ENCODE measurements around the gene ROPN1.
"Not testable (repeated sequence)": the region's sequence is repeated elsewhere in the genome, so short reads cannot be mapped to it uniquely, and the experiment has no call there.

Gene ROPN1

GRCh38 chr3:123991730-123992588 is at the start of gene ROPN1:
ROPN1 (minus strand) TSS chr3:123992124; CDS start chr3:123980481, 11,643 bp downstream.
- H3K27ac ChIP-seq (ENCODE audit: low read length); H3K4me3 ChIP-seq (ENCODE audit: low read length in 2 of 2); H3K9ac ChIP-seq (ENCODE audit: low read length in 2 of 2); H3K4me1 ChIP-seq (ENCODE audit: control insufficient read depth, insufficient read depth, low read length); H3K36me3 ChIP-seq (ENCODE audit: control insufficient read depth in 2 of 2, insufficient read depth in 2 of 2, low read length in 2 of 2); H3K9me3 ChIP-seq (ENCODE audit: control insufficient read depth in 2 of 2, low read length in 2 of 2); H3K27me3 ChIP-seq (ENCODE audit: control insufficient read depth in 1 of 2, insufficient read depth in 2 of 2, low read length in 2 of 2): not testable (repeated sequence)

DNA sequence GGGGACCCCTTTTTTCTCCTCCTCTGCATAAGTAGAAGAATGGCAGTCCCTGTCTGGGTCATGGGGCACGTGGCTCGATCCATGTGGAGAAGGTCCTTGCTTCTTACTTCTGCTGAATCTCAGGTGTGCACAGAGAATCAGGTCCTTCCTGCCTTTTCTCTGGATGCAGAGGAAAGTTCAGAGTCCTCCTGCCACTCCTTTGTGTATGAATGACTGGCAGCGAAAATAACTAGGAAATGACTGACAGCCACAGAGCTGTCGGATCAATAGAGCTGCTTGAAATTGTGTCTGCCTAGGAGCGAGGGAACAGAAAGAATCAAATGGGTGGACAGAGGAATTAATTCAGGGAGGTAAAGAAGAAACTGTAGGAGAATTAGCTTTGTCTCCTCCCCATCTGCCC is 49.6 kb upstream of the ROPN1 start:
- Histone ChIP-seq H3K36me3 (ENCODE audit: control insufficient read depth in 2 of 2, insufficient read depth in 2 of 2, low read length in 2 of 2) (peaks cover 0 to 2% of the 10 kb centered on the region in 2 donors), H3K4me1 (ENCODE audit: control insufficient read depth, insufficient read depth, low read length) (no peaks in the 10 kb centered on the region), H3K27me3 (ENCODE audit: control insufficient read depth in 1 of 2, insufficient read depth in 2 of 2, low read length in 2 of 2) (no peaks in the 10 kb centered on the region), H3K27ac (ENCODE audit: low read length) (no peak overlapping the region), H3K4me3 (ENCODE audit: low read length in 2 of 2) (no peak overlapping the region), H3K9ac (ENCODE audit: low read length in 2 of 2) (no peak overlapping the region), H3K9me3 (ENCODE audit: control insufficient read depth in 2 of 2, low read length in 2 of 2) (no peaks in the 10 kb centered on the region)

DNA sequence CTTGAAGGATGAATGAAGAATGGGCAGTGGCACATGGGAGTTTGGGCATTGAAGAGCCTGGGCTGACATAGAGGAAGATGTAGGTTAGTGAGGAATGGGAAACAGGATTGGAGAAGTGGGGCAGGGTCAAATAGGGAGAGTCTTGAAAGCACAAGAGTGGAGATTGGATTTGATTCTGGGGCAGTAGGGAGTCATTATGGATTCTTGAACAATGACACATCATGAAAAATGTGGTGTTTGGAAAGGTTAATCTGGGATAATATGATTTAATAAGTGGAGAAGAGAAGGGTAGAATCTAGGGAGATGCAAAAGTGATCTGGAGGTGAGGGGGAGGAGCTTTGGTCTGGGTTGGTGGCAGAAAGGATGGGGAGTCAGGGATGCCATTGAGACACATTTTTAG is 45.4 kb upstream of the ROPN1 start:
- no peak overlapping the region for H3K27ac ChIP-seq (ENCODE audit: low read length)
- no peaks in the 10 kb centered on the region for H3K27me3 ChIP-seq (ENCODE audit: control insufficient read depth in 1 of 2, insufficient read depth in 2 of 2, low read length in 2 of 2)
- no peak overlapping the region for H3K9ac ChIP-seq (ENCODE audit: low read length in 2 of 2)
- no peak overlapping the region for H3K4me3 ChIP-seq (ENCODE audit: low read length in 2 of 2)
- H3K4me1 ChIP-seq (ENCODE audit: control insufficient read depth, insufficient read depth, low read length), result peaks cover 13% of the 10 kb centered on the region
- H3K36me3 ChIP-seq (ENCODE audit: control insufficient read depth in 2 of 2, insufficient read depth in 2 of 2, low read length in 2 of 2), result peaks cover 0 to 2% of the 10 kb centered on the region in 2 donors
- H3K9me3 ChIP-seq (ENCODE audit: control insufficient read depth in 2 of 2, low read length in 2 of 2), result no peaks in the 10 kb centered on the region

DNA sequence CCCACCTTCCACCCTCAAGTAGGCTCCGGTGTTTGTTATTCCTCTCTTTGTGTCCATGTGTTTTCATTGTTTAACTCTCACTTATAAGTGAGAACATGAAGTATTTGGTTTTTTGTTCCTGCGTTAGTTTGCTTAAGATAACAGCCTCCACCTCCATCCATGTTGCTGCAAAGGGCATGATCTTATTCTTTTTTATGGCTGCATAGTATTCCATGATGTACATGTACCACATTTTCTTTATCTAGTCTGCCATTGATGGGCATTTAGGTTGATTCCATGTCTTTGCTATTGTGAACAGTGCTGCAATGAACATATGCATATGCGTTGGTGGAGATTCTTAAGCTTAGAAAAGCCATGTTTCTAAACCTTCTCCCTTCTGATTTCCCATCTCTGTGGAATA is 44.3 kb upstream of the ROPN1 start:
- H3K36me3 ChIP-seq (ENCODE audit: control insufficient read depth in 2 of 2, insufficient read depth in 2 of 2, low read length in 2 of 2); H3K27ac ChIP-seq (ENCODE audit: low read length); H3K9ac ChIP-seq (ENCODE audit: low read length in 2 of 2); H3K27me3 ChIP-seq (ENCODE audit: control insufficient read depth in 1 of 2, insufficient read depth in 2 of 2, low read length in 2 of 2); H3K9me3 ChIP-seq (ENCODE audit: control insufficient read depth in 2 of 2, low read length in 2 of 2); H3K4me3 ChIP-seq (ENCODE audit: low read length in 2 of 2): not testable (repeated sequence)
- H3K4me1 ChIP-seq (ENCODE audit: control insufficient read depth, insufficient read depth, low read length), result peaks cover 16% of the 10 kb centered on the region

DNA sequence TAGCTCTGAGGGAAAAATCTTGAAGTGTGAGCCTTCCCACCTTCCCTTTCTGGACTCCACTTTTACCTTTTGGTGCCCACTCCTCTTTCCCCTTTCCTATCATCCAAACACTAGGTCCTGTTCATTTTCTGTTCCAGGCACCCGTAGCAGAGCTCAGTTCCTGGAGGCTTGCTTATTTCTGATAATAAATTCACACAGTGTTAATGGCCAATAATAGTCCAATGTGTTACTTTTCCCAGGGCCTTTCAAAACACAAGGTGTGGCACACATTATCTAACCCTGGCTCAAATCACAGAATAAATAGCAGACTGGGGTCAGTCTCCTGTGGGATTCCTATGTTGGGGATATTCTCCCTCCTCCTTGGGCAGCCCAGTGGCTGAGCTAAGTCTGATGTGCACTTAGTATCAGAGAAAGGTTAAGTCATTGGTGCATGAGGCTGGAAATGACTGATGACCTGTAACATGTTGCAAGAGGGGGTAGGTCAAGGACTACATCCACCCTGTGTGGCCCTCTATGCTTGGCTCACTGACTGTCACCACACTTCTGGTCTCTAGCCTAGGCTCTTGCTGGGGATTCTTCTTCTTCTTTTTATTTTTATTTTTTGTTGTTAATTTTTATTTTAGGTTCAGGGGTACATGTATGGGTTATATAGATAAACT is 43.7 kb upstream of the ROPN1 start:
- H3K27ac ChIP-seq (ENCODE audit: low read length), result no peak overlapping the region
- H3K4me3 ChIP-seq (ENCODE audit: low read length in 2 of 2), result no peak overlapping the region
- H3K4me1 ChIP-seq (ENCODE audit: control insufficient read depth, insufficient read depth, low read length), result peaks cover 16% of the 10 kb centered on the region
- H3K9me3 ChIP-seq (ENCODE audit: control insufficient read depth in 2 of 2, low read length in 2 of 2), result no peaks in the 10 kb centered on the region
- no peak overlapping the region for H3K9ac ChIP-seq (ENCODE audit: low read length in 2 of 2)
- peaks cover 0 to 2% of the 10 kb centered on the region in 2 donors for H3K36me3 ChIP-seq (ENCODE audit: control insufficient read depth in 2 of 2, insufficient read depth in 2 of 2, low read length in 2 of 2)
- no peaks in the 10 kb centered on the region for H3K27me3 ChIP-seq (ENCODE audit: control insufficient read depth in 1 of 2, insufficient read depth in 2 of 2, low read length in 2 of 2)

DNA sequence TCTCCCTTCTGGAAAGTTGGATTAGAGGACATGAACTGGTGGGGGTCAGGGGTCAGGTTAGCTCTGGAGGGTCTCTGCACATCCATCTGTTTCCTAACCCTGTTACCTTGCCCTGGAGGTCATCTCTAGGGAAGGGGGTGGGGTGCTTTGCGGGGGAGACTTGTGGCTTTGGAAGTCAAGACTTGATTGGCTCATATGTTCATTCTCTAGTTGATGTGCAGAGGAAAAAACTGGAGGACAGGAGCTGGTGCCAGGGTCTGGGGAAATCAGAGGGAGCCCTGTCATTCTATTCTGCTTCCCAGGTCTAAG is 42.9 kb upstream of the ROPN1 start:
- Histone ChIP-seq H3K4me1 (ENCODE audit: control insufficient read depth, insufficient read depth, low read length) (peaks cover 16% of the 10 kb centered on the region), H3K36me3 (ENCODE audit: control insufficient read depth in 2 of 2, insufficient read depth in 2 of 2, low read length in 2 of 2) (peaks cover 0 to 2% of the 10 kb centered on the region in 2 donors), H3K27me3 (ENCODE audit: control insufficient read depth in 1 of 2, insufficient read depth in 2 of 2, low read length in 2 of 2) (no peaks in the 10 kb centered on the region), H3K27ac (ENCODE audit: low read length) (no peak overlapping the region), H3K9me3 (ENCODE audit: control insufficient read depth in 2 of 2, low read length in 2 of 2) (no peaks in the 10 kb centered on the region), H3K9ac (ENCODE audit: low read length in 2 of 2) (peak overlapping the region in 1 of 2 donors; percentile 76), H3K4me3 (ENCODE audit: low read length in 2 of 2) (peak overlapping the region; percentile 86 to 91)

- no peaks in the 10 kb centered on the region for H3K27me3 ChIP-seq (ENCODE audit: control insufficient read depth in 1 of 2, insufficient read depth in 2 of 2, low read length in 2 of 2)
- peak overlapping the region; percentile 68 to 76 for H3K9ac ChIP-seq (ENCODE audit: low read length in 2 of 2)
- H3K36me3 ChIP-seq (ENCODE audit: control insufficient read depth in 2 of 2, insufficient read depth in 2 of 2, low read length in 2 of 2), result peaks cover 0 to 2% of the 10 kb centered on the region in 2 donors
- peaks cover 16% of the 10 kb centered on the region for H3K4me1 ChIP-seq (ENCODE audit: control insufficient read depth, insufficient read depth, low read length)
- no peaks in the 10 kb centered on the region for H3K9me3 ChIP-seq (ENCODE audit: control insufficient read depth in 2 of 2, low read length in 2 of 2)
- no peak overlapping the region for H3K27ac ChIP-seq (ENCODE audit: low read length)
- H3K4me3 ChIP-seq (ENCODE audit: low read length in 2 of 2), result peak overlapping the region; percentile 86 to 91
These were observed 42.3 kb upstream of the ROPN1 start for GRCh38 chr3:124034016-124034843.

DNA sequence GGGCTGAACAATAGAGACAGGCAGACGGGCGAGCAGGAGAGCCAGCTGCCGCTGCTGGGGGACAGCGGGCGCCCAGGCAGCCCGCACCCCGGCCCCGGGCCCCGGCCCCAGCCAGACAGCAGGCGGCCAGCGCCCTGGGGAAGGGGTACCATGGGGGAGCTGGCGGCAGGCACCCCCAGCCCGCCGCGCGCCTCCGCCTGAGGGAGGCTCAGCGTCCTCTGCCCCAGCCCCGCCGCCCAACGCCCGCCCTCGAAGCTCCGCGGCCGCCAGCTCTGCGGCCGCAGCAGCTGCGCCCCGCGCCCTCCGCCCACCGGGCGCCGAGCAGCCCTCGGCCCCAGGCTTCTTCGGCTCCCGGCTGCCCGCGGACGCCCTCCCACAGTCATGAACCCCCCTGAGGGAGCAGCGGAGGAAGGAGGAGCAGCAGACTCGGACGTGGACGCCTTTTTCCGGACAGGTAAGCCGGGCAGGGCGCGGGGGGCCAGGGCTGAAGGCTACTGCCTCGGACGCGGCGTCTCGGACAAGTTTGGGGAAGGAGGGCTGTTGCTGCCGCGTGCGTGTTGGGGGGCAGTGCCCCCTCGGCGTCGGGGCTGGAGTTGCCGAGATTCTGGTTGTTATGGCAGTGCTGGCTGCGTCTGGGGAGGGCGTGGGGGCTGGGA is 41.6 kb upstream of the ROPN1 start, which contains the start of gene KALRN:
Gene KALRN (plus strand): TSS at position 10 of the 656 bp plus-strand sequence.
- peak within 1 kb of the TSS; percentile 86 to 91 for H3K4me3 ChIP-seq (ENCODE audit: low read length in 2 of 2)
- H3K4me1 ChIP-seq (ENCODE audit: control insufficient read depth, insufficient read depth, low read length), result peaks cover 16% of the 10 kb centered on the region
- peak within 1 kb of the TSS; percentile 31 for H3K27ac ChIP-seq (ENCODE audit: low read length)
- H3K9ac ChIP-seq (ENCODE audit: low read length in 2 of 2), result peak within 1 kb of the TSS; percentile 68 to 76
- H3K9me3 ChIP-seq (ENCODE audit: control insufficient read depth in 2 of 2, low read length in 2 of 2), result no peaks in the 10 kb centered on the region
- H3K36me3 ChIP-seq (ENCODE audit: control insufficient read depth in 2 of 2, insufficient read depth in 2 of 2, low read length in 2 of 2), result no peaks in the 10 kb centered on the region
- H3K27me3 ChIP-seq (ENCODE audit: control insufficient read depth in 1 of 2, insufficient read depth in 2 of 2, low read length in 2 of 2), result no peaks in the 10 kb centered on the region

- H3K4me3 ChIP-seq (ENCODE audit: low read length in 2 of 2), result peak overlapping the region; percentile 86 to 91
- no peaks in the 10 kb centered on the region for H3K27me3 ChIP-seq (ENCODE audit: control insufficient read depth in 1 of 2, insufficient read depth in 2 of 2, low read length in 2 of 2)
- no peaks in the 10 kb centered on the region for H3K36me3 ChIP-seq (ENCODE audit: control insufficient read depth in 2 of 2, insufficient read depth in 2 of 2, low read length in 2 of 2)
- peak overlapping the region; percentile 64 to 76 for H3K9ac ChIP-seq (ENCODE audit: low read length in 2 of 2)
- peaks cover 16% of the 10 kb centered on the region for H3K4me1 ChIP-seq (ENCODE audit: control insufficient read depth, insufficient read depth, low read length)
- no peaks in the 10 kb centered on the region for H3K9me3 ChIP-seq (ENCODE audit: control insufficient read depth in 2 of 2, low read length in 2 of 2)
- peak overlapping the region; percentile 31 for H3K27ac ChIP-seq (ENCODE audit: low read length)
These were observed 41.0 kb upstream of the ROPN1 start for GRCh38 chr3:124032881-124033359.

GRCh38 chr3:124032311-124032880 is 40.5 kb upstream of the ROPN1 start:
- H3K9me3 ChIP-seq (ENCODE audit: control insufficient read depth in 2 of 2, low read length in 2 of 2), result no peaks in the 10 kb centered on the region
- H3K27ac ChIP-seq (ENCODE audit: low read length), result peak overlapping the region; percentile 31

More at GRCh38 chr3:124032311-124032880, 40.5 kb upstream of the ROPN1 start:
- H3K36me3 ChIP-seq (ENCODE audit: control insufficient read depth in 2 of 2, insufficient read depth in 2 of 2, low read length in 2 of 2), result no peaks in the 10 kb centered on the region
- no peaks in the 10 kb centered on the region for H3K27me3 ChIP-seq (ENCODE audit: control insufficient read depth in 1 of 2, insufficient read depth in 2 of 2, low read length in 2 of 2)
- peak overlapping the region; percentile 67 to 91 for H3K4me3 ChIP-seq (ENCODE audit: low read length in 2 of 2)
- peak overlapping the region; percentile 55 to 64 for H3K9ac ChIP-seq (ENCODE audit: low read length in 2 of 2)
- peaks cover 16% of the 10 kb centered on the region for H3K4me1 ChIP-seq (ENCODE audit: control insufficient read depth, insufficient read depth, low read length)

Data from stomach smooth muscle (tissue), 2 donors.